ENCODE measurements around the gene EPRS1.

The EPRS1 gene

GRCh38 chr1:220040028-220040596 is 6.2 kb downstream of the EPRS1 start:
- TF ChIP-seq MZF1 (tag by site-specific recombination; IDR thresholded peaks at IDR 0.05; ENCODE audit: borderline replicate concordance) (no peak), ZNF670 (tag by site-specific recombination; IDR thresholded peaks at IDR 0.05; ENCODE audit: low read depth) (no peak), ZNF510 (tag by site-specific recombination; IDR thresholded peaks at IDR 0.05; ENCODE audit: insufficient replicate concordance) (no peak), SP2 (tag by site-specific recombination; IDR thresholded peaks at IDR 0.05) (no peak), ZNF76 (tag by site-specific recombination; IDR thresholded peaks at IDR 0.05; ENCODE audit: borderline replicate concordance, low read depth) (no peak), PRDM2 (tag by site-specific recombination; IDR thresholded peaks at IDR 0.05; ENCODE audit: borderline replicate concordance) (no peak), ZBTB17 (tag by site-specific recombination; IDR thresholded peaks at IDR 0.05) (no peak), SETDB1 (IDR thresholded peaks at IDR 0.05; ENCODE audit: insufficient read length, low read length) (no peak), SALL2 (tag by site-specific recombination; IDR thresholded peaks at IDR 0.05; ENCODE audit: borderline replicate concordance) (no peak), ZSCAN18 (tag by site-specific recombination; IDR thresholded peaks at IDR 0.05) (no peak), ZNF600 (tag by site-specific recombination; IDR thresholded peaks at IDR 0.05) (no peak), ZNF660 (tag by site-specific recombination; IDR thresholded peaks at IDR 0.05) (no peak), ZNF785 (tag by site-specific recombination; IDR thresholded peaks at IDR 0.05) (no peak), ZNF596 (tag by site-specific recombination; IDR thresholded peaks at IDR 0.05) (no peak), YY1 (tag by site-specific recombination; IDR thresholded peaks at IDR 0.05) (no peak), ZNF202 (tag by site-specific recombination; IDR thresholded peaks at IDR 0.05; ENCODE audit: borderline replicate concordance) (no peak), GLI2 (tag by site-specific recombination; IDR thresholded peaks at IDR 0.05; ENCODE audit: borderline replicate concordance, low read depth) (no peak), ZNF133 (tag by site-specific recombination; IDR thresholded peaks at IDR 0.05) (no peak), ZNF398 (tag by site-specific recombination; IDR thresholded peaks at IDR 0.05) (no peak)
- no peak overlapping the region for H3K27ac ChIP-seq (ENCODE audit: extremely low read depth, low read depth, low read length)
- POLR2A ChIA-PET: interaction anchor here (0.6 kb wide), 1 partner anchor 81 kb away, joined by 3 read pairs; no protein-coding TSS in a partner anchor
- no peak overlapping the region for H3K4me3 ChIP-seq (ENCODE audit: low read depth, low read length)
- CTCF ChIA-PET: interaction anchor here (0.6 to 0.7 kb wide), 2 partner anchors 65 to 205 kb away, joined by 3 read pairs; no protein-coding TSS in a partner anchor
- no peaks in the 10 kb centered on the region for H3K4me1 ChIP-seq (ENCODE audit: control insufficient read depth, insufficient read depth, low read length)
- peaks cover 17 to 22% of the 10 kb centered on the region in 2 experiments; a peak in 2 of 3 replicates for H3K36me3 ChIP-seq (ENCODE audit: control insufficient read depth in 2 of 2, insufficient read depth in 1 of 2, low read length in 2 of 2)
- H3K9me3 ChIP-seq (ENCODE audit: control insufficient read depth, insufficient read depth, low read depth, low read length): no peaks in the 10 kb centered on the region
